HCT116 (cell line): ENCODE measurements around the gene ADI1. TPM values are rescaled to one million over a fixed set of nuclear protein-coding genes. Genes with fewer than 3 reads are reported as not detected.

ENCODE experiments used
- ATAC-seq: fragments of 200-7000 bp; cut with Tn5 transposase; 2 replicates; pipeline ENCODE4 v1.9.1; 2020; ENCODE audit warnings: mild to moderate bottlenecking, moderate library complexity
- BruUV-seq: library from RNA; stranded (reverse); fragments of 400-500 nt; replicated peaks from 2 replicates; lab custom pipeline; 2021; lab: Mats Ljungman, UMichigan
- CTCF ChIA-PET: fragments of 300-600 bp; sonication (Branson Sonifier 250); formaldehyde crosslinking; loops from one replicate; lab custom pipeline; 2021; ENCODE audit warnings: antibody characterized with exemption; lab: Charles Lee
- POLR2A ChIA-PET: fragments of 300-600, 350-600 bp; sonication (Branson Sonifier 250); formaldehyde crosslinking; loops from one replicate; lab custom pipeline; 2021; ENCODE audit warnings: antibody characterized with exemption; lab: Charles Lee
- RAD21 ChIA-PET, 2 experiments: fragments of 300-600 bp; sonication (Branson Sonifier 250); formaldehyde crosslinking; loops; one replicate each; lab custom pipeline; 2023; ENCODE audit warnings: low total read pairs in 2 of 2; ENCODE audit not compliant: uncharacterized antibody in 2 of 2, unreplicated experiment in 2 of 2, low non-redundant PET in 1 of 2; lab: Charles Lee
- DNase-seq: peaks from one replicate; pipeline ENCODE4 v3.0.0-alpha.2; 2010; ENCODE audit warnings: low read depth, low spot score
- H2AFZ ChIP-seq: fragments of 200-600 bp; shearing (Covaris generic), sonication (generic); 2 replicates; pipeline ENCODE4 v1.6.1; 2017; ENCODE audit warnings: low read depth, mixed run types, mixed read lengths, antibody characterized with exemption, low read length; ENCODE audit not compliant: poor library complexity, severe bottlenecking
- H3K27ac ChIP-seq: 2 replicates; pipeline ENCODE4 v1.5.1; 2012; ENCODE audit warnings: low read depth, low read length
- H3K27me3 ChIP-seq: fragments of 200-600 bp; sonication (generic); 2 replicates; pipeline ENCODE4 v1.6.1; 2016; ENCODE audit warnings: mixed run types, low read length, mixed read lengths; ENCODE audit not compliant: insufficient read depth
- H3K36me3 ChIP-seq, 2 experiments: fragments of 200-500 bp in 1 of 2; fragments of 200-600 bp in 1 of 2; sonication (Bioruptor generic) in 1 of 2; sonication (generic) in 1 of 2; 2 replicates each; pipeline versions ENCODE4 v1.5.1 to v1.6.1; 2014 to 2016; ENCODE audit warnings: low read length in 2 of 2, inconsistent platforms in 1 of 2, mixed read lengths in 1 of 2, mixed run types in 1 of 2; ENCODE audit not compliant: insufficient read depth in 2 of 2, control insufficient read depth in 1 of 2
- H3K4me1 ChIP-seq, 2 experiments: fragments of 200-600 bp in 1 of 2; sonication (generic) in 1 of 2; 2 replicates each; pipeline versions ENCODE4 v1.5.1 to v1.6.1; 2012 to 2017; ENCODE audit warnings: low read length in 2 of 2, inconsistent platforms in 1 of 2, mild to moderate bottlenecking in 1 of 2, mixed read lengths in 1 of 2, mixed run types in 1 of 2, moderate library complexity in 1 of 2; ENCODE audit not compliant: insufficient read depth in 2 of 2, control insufficient read depth in 1 of 2
- H3K4me2 ChIP-seq: fragments of 200-600 bp; sonication (generic); 2 replicates; pipeline ENCODE4 v1.6.1; 2017; ENCODE audit warnings: mixed run types, low read length, mixed read lengths
- H3K4me3 ChIP-seq, 2 experiments: fragments of 200-600 bp in 1 of 2; sonication (generic) in 1 of 2; replicated peaks in 1 of 2; 2 replicates each; pipeline ENCODE4 v1.5.1; 2011 to 2016; ENCODE audit warnings: low read length in 2 of 2, control low read depth in 1 of 2, low read depth in 1 of 2, mild to moderate bottlenecking in 1 of 2, mixed read lengths in 1 of 2, mixed run types in 1 of 2
- H3K79me2 ChIP-seq: fragments of 200-600 bp; sonication (generic); 2 replicates; pipeline ENCODE4 v1.6.1; 2017; ENCODE audit warnings: mild to moderate bottlenecking, mixed run types, low read length, moderate library complexity, mixed read lengths; ENCODE audit not compliant: insufficient read depth
- H3K9ac ChIP-seq: fragments of 200-600 bp; sonication (generic); 2 replicates; pipeline ENCODE4 v1.6.1; 2016; ENCODE audit warnings: low read length, mixed read lengths
- H3K9me2 ChIP-seq: fragments of 200-600 bp; sonication (generic), shearing (Covaris generic); 2 replicates; pipeline ENCODE4 v1.6.1; 2017; ENCODE audit warnings: mixed run types, mild to moderate bottlenecking, moderate library complexity; ENCODE audit not compliant: insufficient read depth
- H3K9me3 ChIP-seq, 2 experiments: fragments of 200-500 bp in 1 of 2; fragments of 200-600 bp in 1 of 2; sonication (Bioruptor generic) in 1 of 2; sonication (generic) in 1 of 2; 2 replicates each; pipeline ENCODE4 v1.6.1; 2014 to 2017; ENCODE audit warnings: low read length in 2 of 2, mixed read lengths in 2 of 2, inconsistent platforms in 1 of 2, low read depth in 1 of 2, mild to moderate bottlenecking in 1 of 2, mixed run types in 1 of 2, moderate library complexity in 1 of 2; ENCODE audit not compliant: control insufficient read depth in 1 of 2, insufficient read depth in 1 of 2
- H4K20me1 ChIP-seq: fragments of 200-600 bp; sonication (generic), shearing (Covaris generic); 2 replicates; pipeline ENCODE4 v1.6.1; 2017; ENCODE audit warnings: mixed run types, mild to moderate bottlenecking, moderate library complexity; ENCODE audit not compliant: insufficient read depth
- CBX3 ChIP-seq: IDR thresholded peaks from 2 replicates; pipeline ENCODE4 v1.6.1; 2012; ENCODE audit warnings: low read depth
- CEBPB ChIP-seq: IDR thresholded peaks from 2 replicates; pipeline ENCODE4 v1.6.1; 2012; ENCODE audit warnings: low read depth
- CTCF ChIP-seq, 3 experiments: fragments of 200-600 bp in 1 of 3; sonication (generic) in 1 of 3; IDR thresholded peaks in 2 of 3; conservative IDR thresholded peaks in 1 of 3; 2 replicates each; pipeline ENCODE4 v1.5.1; 2012 to 2017; ENCODE audit warnings: low read depth in 2 of 3, low read length in 2 of 3, antibody characterized with exemption in 1 of 3, borderline replicate concordance in 1 of 3, control low read depth in 1 of 3, mild to moderate bottlenecking in 1 of 3, mixed read lengths in 1 of 3, mixed run types in 1 of 3, moderate library complexity in 1 of 3; ENCODE audit not compliant: insufficient read depth in 1 of 3
- EGR1 ChIP-seq: IDR thresholded peaks from 2 replicates; pipeline ENCODE4 v1.6.1; 2012; ENCODE audit warnings: low read depth
- ELF1 ChIP-seq: IDR thresholded peaks from 2 replicates; pipeline ENCODE4 v1.6.1; 2012; ENCODE audit warnings: low read depth, borderline replicate concordance
- EZH2 ChIP-seq: fragments of 200-600 bp; sonication (generic); IDR thresholded peaks from 2 replicates; pipeline ENCODE4 v1.6.1; 2017; ENCODE audit warnings: antibody characterized with exemption, mixed run types
- EZH2phosphoT487 ChIP-seq: fragments of 200-600 bp; IDR thresholded peaks from 2 replicates; pipeline ENCODE4 v1.6.1; 2018; ENCODE audit warnings: antibody characterized with exemption, borderline replicate concordance
- FOSL1 ChIP-seq: IDR thresholded peaks from 2 replicates; pipeline ENCODE4 v1.6.1; 2012; ENCODE audit warnings: low read depth
- JUND ChIP-seq: IDR thresholded peaks from 2 replicates; pipeline ENCODE4 v1.6.1; 2012
- RAD21 ChIP-seq: IDR thresholded peaks from 2 replicates; pipeline ENCODE4 v1.6.1; 2012; ENCODE audit warnings: low read depth, mild to moderate bottlenecking
- SIN3A ChIP-seq: IDR thresholded peaks from 2 replicates; pipeline ENCODE4 v1.6.1; 2012; ENCODE audit warnings: low read depth
- TCF7L2 ChIP-seq: IDR thresholded peaks from 2 replicates; pipeline ENCODE4 v1.7.0; 2011; ENCODE audit warnings: borderline replicate concordance, inconsistent platforms; ENCODE audit not compliant: insufficient read depth, insufficient read length; ENCODE audit errors: extremely low read depth
- YY1 ChIP-seq: IDR thresholded peaks from 2 replicates; pipeline ENCODE4 v1.6.1; 2011; ENCODE audit warnings: low read length, low read depth, moderate library complexity, mild to moderate bottlenecking; ENCODE audit not compliant: insufficient replicate concordance; ENCODE audit errors: extremely low read depth
- ZNF274 ChIP-seq: fragments of 200-500 bp; sonication (Bioruptor generic); IDR thresholded peaks from 2 replicates; pipeline ENCODE4 v1.6.1; 2014; ENCODE audit warnings: mild to moderate bottlenecking, low read depth, low read length, inconsistent platforms
- intact Hi-C: fragments of 100-400 bp; cut with micrococcal nuclease; formaldehyde crosslinking; loops from 2 replicates; pipeline ENCODE4 v1.10.0; 2022
- total RNA-seq: library from RNA; stranded (reverse); gene quantifications from one replicate; pipeline ENCODE4 v1.2.1, GENCODE V29; 2021; ENCODE audit not compliant: unreplicated experiment

ADI1 gene
- total RNA-seq, 1 experiment from 2014 or later: 27.0 TPM

GRCh38 chr2:3472296-3472695 lies 47.0 kb downstream of the ADI1 start:
- RAD21 ChIA-PET: no interaction called here

GRCh38 chr2:3470856-3471737 lies 48.2 kb downstream of the ADI1 start:
- H3K9me2 ChIP-seq: no peaks in the 10 kb centered on the region
- no peak for DNase-seq
- no TSS peak for BruUV-seq
- H3K79me2 ChIP-seq: no peaks in the 10 kb centered on the region
- no peaks in the 10 kb centered on the region for H3K27me3 ChIP-seq
- ATAC-seq: no peak
- no peak overlapping the region for H2AFZ ChIP-seq
- no peaks in the 10 kb centered on the region for H3K9me3 ChIP-seq
- ChIA-PET CTCF (interaction anchor here (0.8 kb wide), 1 partner anchor 9 kb away, joined by 4 read pairs; no protein-coding TSS in a partner anchor), RAD21 (interaction anchor here in 1 of 2 experiments (0.5 kb wide), 1 partner anchor 89 kb away, joined by 3 read pairs; no protein-coding TSS in a partner anchor), POLR2A (no interaction called here)
- no peak overlapping the region for H3K4me2 ChIP-seq
- intact Hi-C loops: no loop called here
- no peak overlapping the region for H3K9ac ChIP-seq
- no peaks in the 10 kb centered on the region for H3K4me1 ChIP-seq
- no peak overlapping the region for H3K4me3 ChIP-seq
- no peaks in the 10 kb centered on the region; a peak in 1 of 4 replicates for H3K36me3 ChIP-seq
- H3K27ac ChIP-seq: no peak overlapping the region
- no peaks in the 10 kb centered on the region for H4K20me1 ChIP-seq
- no peak for TF ChIP-seq EGR1
- TF ChIP-seq TCF7L2: no peak
- TF ChIP-seq SIN3A: no peak
- no peak for TF ChIP-seq FOSL1
- TF ChIP-seq JUND: no peak
- no peak for TF ChIP-seq CEBPB
- TF ChIP-seq EZH2phosphoT487: no peak
- no peak for TF ChIP-seq YY1
- TF ChIP-seq EZH2: no peak
- no peak for TF ChIP-seq RAD21
- TF ChIP-seq ELF1: no peak
- no peak for TF ChIP-seq CTCF (IDR thresholded peaks at IDR 0.05 in 2 of 3, conservative IDR thresholded peaks at IDR 0.05 in 1 of 3; ENCODE audit: borderline replicate concordance in 1 of 3, insufficient read depth in 1 of 3, low read depth in 2 of 3, low read length in 2 of 3)

More at GRCh38 chr2:3472296-3472695, 47.0 kb downstream of the ADI1 start:
- no peak overlapping the region for H3K9ac ChIP-seq
- no TSS peak for BruUV-seq
- H2AFZ ChIP-seq: no peak overlapping the region
- no peaks in the 10 kb centered on the region for H3K27me3 ChIP-seq
- H4K20me1 ChIP-seq: no peaks in the 10 kb centered on the region
- H3K27ac ChIP-seq: no peak overlapping the region
- intact Hi-C loops: no loop called here
- H3K9me3 ChIP-seq: no peaks in the 10 kb centered on the region
- no peaks in the 10 kb centered on the region for H3K4me1 ChIP-seq
- H3K79me2 ChIP-seq: no peaks in the 10 kb centered on the region
- peaks cover 0 to 2% of the 10 kb centered on the region in 2 experiments; a peak in 1 of 4 replicates for H3K36me3 ChIP-seq
- ChIA-PET POLR2A (no interaction called here), CTCF (no interaction called here)
- no peak for TF ChIP-seq EGR1
- TF ChIP-seq EZH2phosphoT487: no peak
- TF ChIP-seq ZNF274: no peak
- TF ChIP-seq JUND: no peak
- TF ChIP-seq CBX3: no peak
- H3K4me3 ChIP-seq: no peak overlapping the region
- no peak overlapping the region for H3K4me2 ChIP-seq
- no peaks in the 10 kb centered on the region for H3K9me2 ChIP-seq
- no peak for ATAC-seq
- DNase-seq: no peak
